Peyer's patch (tissue), 4 donors: ENCODE measurements around the gene DDIT4.

Experiments
- POLR2A ChIP-seq, 2 donors: fragments of 450-650 bp; IDR thresholded peaks; one replicate each; pipeline ENCODE4 v1.5.1; 2017; ENCODE audit warnings: antibody characterized with exemption in 2 of 2, mild to moderate bottlenecking in 2 of 2, moderate library complexity in 2 of 2
- TF ChIP-seq, protein P1 (sequence below), 6 experiments: fragments of 450-650 bp in 4 of 6; fragments of 200-600 bp in 2 of 6; sonication (generic) in 1 of 6; IDR thresholded peaks; one replicate each; pipeline ENCODE4 v1.5.1; 2017 to 2019; ENCODE audit warnings: antibody characterized with exemption in 6 of 6, mild to moderate bottlenecking in 3 of 6, moderate library complexity in 1 of 6

DNA sequence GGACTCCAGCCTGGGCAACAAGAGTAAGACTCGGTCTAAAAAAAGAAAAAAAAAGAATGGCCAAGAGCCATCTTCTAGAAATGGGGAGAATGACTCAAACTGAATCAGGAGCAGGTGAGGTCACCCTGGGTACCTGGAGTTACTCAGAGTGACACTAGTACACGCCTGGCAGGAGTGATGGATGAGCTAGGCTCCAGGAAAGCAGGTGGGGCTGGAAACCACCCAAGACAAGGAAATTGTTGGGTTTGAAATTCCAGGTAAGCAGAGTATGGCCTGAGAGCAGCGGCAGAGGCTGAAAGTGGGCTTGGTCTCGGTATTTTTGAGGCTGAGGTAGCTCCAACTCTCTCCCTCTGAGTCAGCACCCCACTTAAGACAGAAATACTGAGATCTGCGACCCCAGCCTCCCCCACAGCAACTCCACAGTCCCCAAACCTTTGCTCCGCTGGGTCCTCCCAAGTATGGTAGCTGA lies 18.5 kb downstream of the DDIT4 start:
- TF ChIP-seq POLR2A (IDR thresholded peaks at IDR 0.05), result no peak
- TF ChIP-seq, protein P1, sequence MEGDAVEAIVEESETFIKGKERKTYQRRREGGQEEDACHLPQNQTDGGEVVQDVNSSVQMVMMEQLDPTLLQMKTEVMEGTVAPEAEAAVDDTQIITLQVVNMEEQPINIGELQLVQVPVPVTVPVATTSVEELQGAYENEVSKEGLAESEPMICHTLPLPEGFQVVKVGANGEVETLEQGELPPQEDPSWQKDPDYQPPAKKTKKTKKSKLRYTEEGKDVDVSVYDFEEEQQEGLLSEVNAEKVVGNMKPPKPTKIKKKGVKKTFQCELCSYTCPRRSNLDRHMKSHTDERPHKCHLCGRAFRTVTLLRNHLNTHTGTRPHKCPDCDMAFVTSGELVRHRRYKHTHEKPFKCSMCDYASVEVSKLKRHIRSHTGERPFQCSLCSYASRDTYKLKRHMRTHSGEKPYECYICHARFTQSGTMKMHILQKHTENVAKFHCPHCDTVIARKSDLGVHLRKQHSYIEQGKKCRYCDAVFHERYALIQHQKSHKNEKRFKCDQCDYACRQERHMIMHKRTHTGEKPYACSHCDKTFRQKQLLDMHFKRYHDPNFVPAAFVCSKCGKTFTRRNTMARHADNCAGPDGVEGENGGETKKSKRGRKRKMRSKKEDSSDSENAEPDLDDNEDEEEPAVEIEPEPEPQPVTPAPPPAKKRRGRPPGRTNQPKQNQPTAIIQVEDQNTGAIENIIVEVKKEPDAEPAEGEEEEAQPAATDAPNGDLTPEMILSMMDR (IDR thresholded peaks at IDR 0.05), result no peak
